ENCODE measurements around the gene MSH2.
"Not testable (repeated sequence)": the region's sequence is repeated elsewhere in the genome, so short reads cannot be mapped to it uniquely, and the experiment has no call there.

The MSH2 gene

GRCh38 chr2:47407976-47408375 is 5.0 kb downstream of the MSH2 start:
- not testable (repeated sequence) for DNase-seq (ENCODE audit: low spot score)

- DNase-seq (ENCODE audit: low spot score): no peak
Observed at GRCh38 chr2:47414682-47415458, 11.9 kb downstream of the MSH2 start.

- DNase-seq (ENCODE audit: low spot score): no peak
Observed at GRCh38 chr2:47420214-47420613, 17.3 kb downstream of the MSH2 start.

- not testable (repeated sequence) for DNase-seq (ENCODE audit: low spot score)
Observed at GRCh38 chr2:47420683-47421082, 17.7 kb downstream of the MSH2 start.

- no peak for DNase-seq (ENCODE audit: low spot score)
Observed at GRCh38 chr2:47422016-47422415, 19.1 kb downstream of the MSH2 start.

DNA sequence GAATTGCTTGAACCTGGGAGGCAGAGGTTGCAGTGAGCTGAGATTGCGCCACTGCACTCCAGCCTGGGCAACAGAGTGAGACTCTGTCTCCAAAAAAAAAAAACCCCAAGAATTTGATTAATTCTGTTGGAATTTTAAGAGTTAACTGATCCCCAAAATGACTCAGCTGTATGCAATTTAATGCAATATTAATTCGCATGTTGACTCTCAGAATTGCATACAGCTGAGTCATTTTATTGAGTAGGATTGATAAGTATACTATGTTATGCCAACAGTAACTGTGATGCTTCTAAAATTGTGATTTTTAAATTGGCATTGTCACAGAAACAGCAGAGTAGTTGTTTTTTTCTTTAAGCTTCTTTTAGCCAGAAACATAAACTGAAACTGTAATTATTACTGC is 19.6 kb downstream of the MSH2 start:
- DNase-seq (ENCODE audit: low spot score): no peak

GRCh38 chr2:47426786-47427185 is 23.8 kb downstream of the MSH2 start:
- no peak for DNase-seq (ENCODE audit: low spot score)

DNA sequence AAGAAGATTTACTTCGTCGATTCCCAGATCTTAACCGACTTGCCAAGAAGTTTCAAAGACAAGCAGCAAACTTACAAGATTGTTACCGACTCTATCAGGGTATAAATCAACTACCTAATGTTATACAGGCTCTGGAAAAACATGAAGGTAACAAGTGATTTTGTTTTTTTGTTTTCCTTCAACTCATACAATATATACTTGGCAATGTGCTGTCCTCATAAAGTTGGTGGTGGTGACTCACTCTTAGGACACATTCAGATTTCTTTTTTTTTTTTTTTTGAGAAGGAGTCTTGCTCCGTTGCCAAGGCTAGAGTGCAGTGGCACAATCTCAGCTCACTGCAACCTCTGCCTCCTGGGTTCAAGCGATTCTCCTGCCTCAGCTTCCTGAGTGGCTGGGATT is 26.8 kb downstream of the MSH2 start:
- no peak for DNase-seq (ENCODE audit: low spot score)

DNA sequence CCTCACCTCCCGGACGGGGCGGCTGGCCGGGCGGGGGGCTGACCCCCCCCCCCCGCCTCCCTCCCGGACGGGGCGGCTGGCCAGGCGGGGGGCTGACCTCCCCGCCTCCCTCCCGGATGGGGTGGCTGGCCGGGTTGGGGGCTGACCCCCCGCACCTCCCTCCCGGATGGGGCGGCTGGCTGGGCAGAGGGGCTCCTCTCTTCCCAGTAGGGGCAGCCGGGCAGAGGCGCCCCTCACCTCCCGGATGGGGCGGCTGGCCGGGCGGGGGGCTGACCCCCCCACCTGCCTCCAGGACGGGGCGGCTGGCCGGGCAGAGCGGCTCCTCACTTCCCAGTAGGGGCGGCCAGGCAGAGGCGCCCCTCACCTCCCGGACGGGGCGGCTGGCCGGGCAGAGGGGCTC is 30.1 kb downstream of the MSH2 start:
- not testable (repeated sequence) for DNase-seq (ENCODE audit: low spot score)

- not testable (repeated sequence) for DNase-seq (ENCODE audit: low spot score)
Observed at GRCh38 chr2:47433445-47433844, 30.5 kb downstream of the MSH2 start.

DNA sequence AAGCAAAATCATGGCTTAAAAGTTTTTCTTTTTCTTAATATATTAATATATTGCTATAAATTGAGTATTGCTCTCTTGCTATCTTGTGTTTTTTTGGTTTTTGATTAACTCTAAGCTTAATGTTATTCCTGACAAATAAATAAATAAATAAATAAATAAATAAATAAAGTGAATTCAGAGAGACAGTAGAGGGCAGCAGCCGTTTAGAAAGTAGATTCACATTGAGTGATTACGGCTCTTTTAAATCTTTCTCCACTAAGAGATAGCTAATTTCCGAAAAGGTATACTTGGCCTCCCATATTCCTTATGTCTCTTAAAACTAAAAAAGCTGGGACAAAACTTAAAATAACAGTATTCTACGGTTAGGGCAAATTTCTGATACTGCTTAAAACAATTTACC is 34.3 kb downstream of the MSH2 start:
- DNase-seq (ENCODE audit: low spot score): no peak

DNA sequence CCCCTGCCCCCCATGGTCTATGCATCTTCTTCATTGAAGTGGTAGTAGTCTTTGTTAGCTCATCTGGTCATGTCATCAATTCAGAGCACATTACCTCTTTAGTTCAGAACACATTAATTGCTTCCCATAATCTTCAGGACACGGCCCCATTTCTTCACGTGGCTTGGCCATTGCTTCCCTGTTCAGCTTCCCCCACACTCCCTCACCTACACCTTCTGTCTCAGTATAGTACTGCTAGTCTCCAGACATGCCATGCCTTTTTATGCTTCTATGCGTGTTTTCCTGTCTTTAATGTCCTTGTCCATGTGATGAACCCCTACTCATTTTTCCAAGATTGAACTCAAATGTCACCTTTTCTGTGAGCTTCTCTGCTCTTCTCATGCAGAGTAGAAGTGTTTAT is 35.1 kb downstream of the MSH2 start:
- DNase-seq (ENCODE audit: low spot score): no peak

DNA sequence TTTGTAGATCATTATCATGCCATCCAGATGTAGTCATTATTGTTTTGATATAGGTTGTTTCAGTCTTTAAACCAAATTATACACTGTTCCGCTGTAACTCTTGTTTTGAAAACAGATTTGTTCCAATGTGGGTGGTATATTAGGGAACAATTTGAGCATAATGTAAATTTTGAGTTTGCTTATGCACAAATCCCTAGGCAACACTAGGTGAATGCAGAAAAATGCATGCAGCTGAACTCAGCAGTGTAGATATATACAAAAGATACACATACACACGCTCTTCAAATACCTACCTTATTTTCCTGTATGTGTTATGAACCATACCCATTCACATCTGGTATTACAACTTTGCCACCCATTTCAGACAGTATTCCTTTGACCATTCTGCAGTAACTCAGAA is 35.8 kb downstream of the MSH2 start:
- no peak for DNase-seq (ENCODE audit: low spot score)

DNA sequence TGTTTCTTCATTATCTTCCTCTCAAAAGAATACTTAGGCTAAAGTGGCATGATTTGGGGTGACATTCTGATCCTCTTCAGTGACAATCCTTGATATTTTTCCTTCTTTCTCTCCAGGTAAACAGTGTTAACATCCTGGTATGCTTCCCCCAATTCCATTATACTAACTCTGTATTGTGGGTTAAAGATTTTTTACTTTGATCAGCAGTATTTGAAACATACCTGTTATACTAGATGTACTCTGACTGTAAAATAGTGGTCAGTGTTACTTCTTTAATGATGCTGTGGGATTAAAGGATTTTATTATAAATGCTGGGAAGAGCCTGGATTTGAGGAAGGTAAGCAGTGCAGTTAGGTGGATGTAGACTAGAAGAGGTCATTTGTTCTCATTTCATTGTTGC is 48.8 kb downstream of the MSH2 start:
- DNase-seq (ENCODE audit: low spot score): no peak

DNA sequence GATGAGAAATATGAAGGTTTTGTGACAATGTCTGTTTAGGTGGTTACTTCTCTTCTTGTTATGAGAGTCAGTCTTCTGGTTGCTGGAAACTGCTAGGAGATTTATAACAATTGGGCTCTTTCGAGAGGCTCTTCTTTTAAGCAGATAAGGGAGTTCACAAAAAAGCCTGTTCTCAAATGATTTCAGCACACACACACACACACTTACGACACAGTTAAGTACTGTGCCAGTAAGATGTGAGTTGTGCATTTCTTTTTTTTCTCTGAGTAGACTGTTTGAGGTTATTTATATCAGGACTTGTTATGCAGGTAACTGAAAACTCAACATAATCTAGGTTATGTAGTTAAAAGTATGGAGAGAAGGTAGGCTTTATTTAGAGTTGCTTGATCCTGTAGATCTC is 49.8 kb downstream of the MSH2 start:
- DNase-seq (ENCODE audit: low spot score): no peak

GRCh38 chr2:47454818-47455217 is 51.9 kb downstream of the MSH2 start:
- DNase-seq (ENCODE audit: low spot score): not testable (repeated sequence)

DNA sequence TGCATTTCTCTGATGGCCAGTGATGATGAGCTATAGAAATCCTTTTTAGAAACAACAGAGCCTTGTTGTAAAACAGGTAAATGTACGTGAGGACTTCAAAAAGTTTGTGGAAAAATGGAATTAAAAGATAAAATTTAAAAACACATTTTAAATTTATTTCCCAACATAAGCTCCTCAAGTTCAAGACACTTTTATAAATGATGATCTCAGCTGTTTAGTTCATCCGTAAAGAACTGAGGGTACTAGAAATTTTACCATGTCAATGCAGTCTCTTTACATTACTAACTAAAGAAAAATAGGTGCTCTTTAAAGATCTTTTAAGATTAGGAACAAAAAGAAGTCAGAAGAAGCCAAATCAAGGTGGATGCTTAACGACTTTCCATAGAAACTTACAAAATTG is 52.5 kb downstream of the MSH2 start:
- DNase-seq (ENCODE audit: low spot score): no peak

DNA sequence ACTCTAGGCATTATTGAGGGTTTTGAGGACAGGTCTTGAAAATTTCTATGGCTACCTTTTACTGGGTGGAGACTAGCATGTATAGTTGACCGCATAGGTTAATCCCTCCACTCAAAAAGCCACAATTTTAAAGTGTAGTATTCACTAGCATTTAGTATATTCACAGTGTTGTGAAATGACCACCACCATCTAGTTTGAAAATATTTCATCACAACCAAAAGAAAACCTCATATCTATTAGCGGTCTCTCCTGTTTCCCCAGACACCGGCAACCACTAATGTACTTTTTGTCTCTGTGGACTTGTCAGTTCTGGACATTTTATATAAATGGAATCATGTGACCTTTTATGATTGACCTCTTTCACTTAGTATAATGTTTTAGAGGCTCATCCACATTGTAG is 53.9 kb downstream of the MSH2 start:
- DNase-seq (ENCODE audit: low spot score): no peak

GRCh38 chr2:47457268-47457667 is 54.3 kb downstream of the MSH2 start:
- no peak for DNase-seq (ENCODE audit: low spot score)

DNA sequence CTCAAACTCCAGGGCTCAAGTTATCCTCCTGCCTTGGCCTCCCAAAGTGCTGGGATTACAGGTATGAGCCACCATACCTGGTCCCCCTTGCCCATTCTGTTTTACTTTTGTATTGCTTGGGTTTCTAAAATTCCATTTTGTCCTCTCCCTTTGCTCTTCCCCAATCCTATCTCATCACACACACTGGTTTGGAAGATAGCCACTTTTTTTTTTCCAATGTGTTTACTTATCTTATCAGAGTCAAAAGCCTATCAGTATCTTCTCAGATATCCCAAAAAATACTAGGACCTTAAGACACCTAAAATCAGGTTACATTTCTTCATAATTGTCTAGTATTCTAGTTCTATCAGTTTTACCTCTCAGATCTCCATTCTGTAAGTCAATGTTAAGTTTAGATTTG is 56.1 kb downstream of the MSH2 start:
- DNase-seq (ENCODE audit: low spot score): no peak

- DNase-seq (ENCODE audit: low spot score): no peak
Observed at GRCh38 chr2:47460766-47461165, 57.8 kb downstream of the MSH2 start.

- no peak for DNase-seq (ENCODE audit: low spot score)
Observed at GRCh38 chr2:47471429-47472116, 68.6 kb downstream of the MSH2 start.

- DNase-seq (ENCODE audit: low spot score): no peak
Observed at GRCh38 chr2:47479863-47480262, 76.9 kb downstream of the MSH2 start.

DNA sequence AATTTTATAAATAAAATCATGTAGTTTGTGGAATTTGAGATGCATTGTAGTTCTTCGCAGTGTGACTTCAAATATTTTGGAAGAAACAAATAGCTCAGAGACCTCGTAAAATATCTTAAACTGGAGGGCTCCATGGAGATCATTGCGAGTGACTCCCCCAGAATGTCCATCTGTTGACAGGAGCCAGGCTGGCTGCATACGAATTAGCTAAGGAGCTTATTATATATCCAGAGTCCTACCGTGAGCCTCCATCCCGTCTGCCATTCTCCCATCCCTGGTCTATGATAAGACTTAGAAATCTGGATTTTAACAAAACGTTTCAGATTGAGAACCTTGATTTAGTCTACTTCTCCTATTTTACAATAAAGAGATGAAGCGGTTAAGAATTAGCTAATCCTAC is 80.2 kb downstream of the MSH2 start:
- DNase-seq (ENCODE audit: low spot score): no peak
